Ureter (tissue), 1 donor: ENCODE results near the gene CORO2A. TPM values are rescaled to one million over a fixed set of nuclear protein-coding genes. Genes with fewer than 3 reads are reported as not detected.

Source experiments
- DNase-seq: peaks from one replicate; pipeline ENCODE4 v3.0.0-alpha.2; 2020; ENCODE audit warnings: low spot score
- total RNA-seq: library from RNA; stranded (reverse); gene quantifications from one replicate; pipeline ENCODE4 v1.2.4, GENCODE V29; 2023
- donor health status: DM: yes; HTN: yes; CAD: no.

The CORO2A gene, protein sequence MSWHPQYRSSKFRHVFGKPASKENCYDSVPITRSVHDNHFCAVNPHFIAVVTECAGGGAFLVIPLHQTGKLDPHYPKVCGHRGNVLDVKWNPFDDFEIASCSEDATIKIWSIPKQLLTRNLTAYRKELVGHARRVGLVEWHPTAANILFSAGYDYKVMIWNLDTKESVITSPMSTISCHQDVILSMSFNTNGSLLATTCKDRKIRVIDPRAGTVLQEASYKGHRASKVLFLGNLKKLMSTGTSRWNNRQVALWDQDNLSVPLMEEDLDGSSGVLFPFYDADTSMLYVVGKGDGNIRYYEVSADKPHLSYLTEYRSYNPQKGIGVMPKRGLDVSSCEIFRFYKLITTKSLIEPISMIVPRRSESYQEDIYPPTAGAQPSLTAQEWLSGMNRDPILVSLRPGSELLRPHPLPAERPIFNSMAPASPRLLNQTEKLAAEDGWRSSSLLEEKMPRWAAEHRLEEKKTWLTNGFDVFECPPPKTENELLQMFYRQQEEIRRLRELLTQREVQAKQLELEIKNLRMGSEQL
- 38.8 TPM for total RNA-seq

DNA sequence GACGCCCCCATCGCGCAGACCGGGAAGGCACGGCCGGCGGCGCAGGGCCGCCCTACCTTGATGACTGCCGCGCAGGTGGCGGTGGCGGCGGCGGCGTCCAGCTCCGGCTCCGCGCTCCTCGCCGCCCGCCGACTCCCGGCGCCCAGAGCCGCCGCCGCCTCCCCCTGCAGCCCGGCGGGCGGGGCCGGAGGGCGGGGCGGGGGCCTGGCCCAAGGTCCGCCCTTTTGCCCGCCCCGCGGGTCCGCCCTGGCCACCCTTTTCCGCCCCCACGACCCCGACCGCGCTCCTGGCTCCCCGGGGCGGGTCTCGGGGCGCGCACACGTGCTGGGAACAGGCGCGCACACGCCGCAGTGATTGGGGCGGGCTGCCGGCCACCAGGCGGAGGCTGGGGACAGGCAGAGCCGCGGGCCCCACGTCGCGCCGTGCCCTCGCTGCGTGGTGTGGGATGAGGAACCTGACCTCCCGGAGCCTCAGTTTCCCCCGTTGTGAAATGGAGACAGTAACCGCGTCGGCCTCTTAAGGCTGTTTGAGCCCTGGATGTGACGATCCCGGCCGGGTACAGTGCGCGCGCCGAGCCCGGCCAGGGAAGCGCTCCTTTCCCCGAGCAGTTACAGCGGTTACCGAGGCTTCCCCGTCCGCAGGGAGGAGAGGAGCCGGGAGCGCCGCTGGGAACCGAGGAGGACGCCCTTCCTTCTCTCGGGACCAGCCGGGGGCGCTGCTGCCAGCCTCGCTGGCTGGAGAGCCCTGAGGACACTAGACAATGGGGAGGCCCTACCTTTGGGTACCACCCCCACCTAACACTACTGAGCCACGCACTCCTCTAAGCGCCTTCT lies at the start of gene CORO2A:
Gene CORO2A, minus strand, starts transcription at position 135 of the 833 bp plus-strand sequence. CDS start 34,977 bp downstream, outside the sequence.
- DNase-seq = peak; percentile 76

DNA sequence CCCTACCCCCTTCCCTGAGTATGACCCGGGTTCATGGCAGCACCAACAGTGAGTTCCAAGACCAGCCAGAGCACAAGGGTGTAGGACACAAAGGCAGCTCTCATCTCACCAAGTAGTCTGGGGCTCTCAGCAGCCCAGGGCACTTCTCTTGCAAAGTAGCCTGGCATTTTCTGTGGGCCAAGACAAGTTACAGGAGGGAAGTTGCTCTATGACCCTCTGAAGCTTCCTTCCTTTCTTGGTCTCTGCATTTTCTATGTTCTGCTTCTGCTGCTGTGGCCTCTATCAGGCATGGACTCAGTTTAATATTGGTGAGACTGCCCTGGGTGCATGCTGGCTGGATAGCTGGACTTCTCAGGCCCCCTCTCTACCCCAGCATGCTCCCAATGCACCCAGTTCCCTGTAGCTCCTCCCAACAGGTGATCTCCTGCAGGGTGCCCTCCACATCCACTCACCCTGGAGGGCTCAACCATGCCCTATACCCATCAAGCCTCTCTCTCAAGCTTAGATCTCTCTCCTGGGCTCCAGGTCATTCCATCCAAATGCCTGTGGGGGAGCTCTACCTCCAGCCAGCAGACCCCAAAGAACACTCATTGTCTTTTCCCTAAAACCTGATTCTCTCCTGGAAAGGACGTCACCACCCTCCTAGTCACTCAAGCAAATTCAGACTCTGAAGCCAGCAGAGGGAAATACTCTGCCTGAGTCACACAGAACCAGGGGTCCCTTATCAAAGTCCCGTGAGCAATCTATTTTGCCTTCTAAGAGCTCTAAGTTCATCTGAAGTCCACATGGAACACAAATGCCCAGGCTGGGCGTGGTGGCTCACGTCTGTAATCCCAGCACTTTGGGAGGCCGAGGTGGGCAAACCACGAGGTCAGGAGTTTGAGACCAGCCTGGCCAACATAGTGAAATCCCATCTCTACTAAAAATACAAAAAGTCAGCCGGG lies 49.2 kb upstream of the CORO2A start:
- no peak for DNase-seq

DNA sequence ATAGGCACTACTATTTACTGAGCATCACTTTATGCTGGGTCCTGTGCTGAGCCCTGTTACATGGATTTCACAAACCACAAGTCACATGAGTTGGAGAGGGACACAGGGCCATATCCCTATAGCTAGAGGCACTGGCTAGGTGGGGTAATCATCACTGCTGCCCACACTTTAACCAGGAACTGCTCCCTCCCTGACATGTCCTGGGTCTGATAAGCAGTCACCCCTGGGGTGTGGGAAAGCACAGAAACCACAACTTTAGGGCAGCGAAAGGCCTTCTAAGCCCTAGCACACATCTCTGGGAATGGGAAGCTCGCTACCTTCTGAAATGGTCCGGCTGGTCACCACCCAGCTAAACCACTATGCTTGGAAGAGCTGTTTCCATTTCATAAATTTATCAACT lies 48.0 kb upstream of the CORO2A start:
- no peak for DNase-seq

DNA sequence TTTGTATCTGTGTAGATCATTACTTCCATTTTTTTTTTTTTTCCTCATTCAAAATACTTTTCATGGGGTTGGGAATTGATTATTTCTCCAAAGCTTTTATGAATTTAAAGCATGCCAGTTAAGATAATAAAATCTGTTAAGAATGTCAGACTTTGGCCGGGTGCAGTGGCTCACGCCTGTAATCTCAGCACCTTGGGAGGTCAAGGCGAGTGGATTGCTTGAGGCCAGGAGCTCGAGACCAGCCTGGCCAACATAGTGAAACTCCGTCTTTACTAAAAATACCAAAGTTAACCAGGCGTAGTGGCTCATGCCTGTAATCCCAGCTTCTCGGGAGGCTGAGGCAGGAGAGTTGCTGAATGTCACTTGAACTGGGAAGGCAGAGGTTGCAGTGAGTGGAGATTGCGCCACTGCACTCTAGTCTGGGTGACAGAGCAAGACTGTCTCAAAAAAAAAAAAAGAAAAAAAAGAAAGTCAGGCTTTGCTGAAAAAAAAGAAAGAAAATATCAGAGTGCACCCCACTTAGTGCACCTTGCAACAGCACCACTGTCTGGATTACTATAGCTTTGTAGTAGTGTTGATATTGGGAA lies 44.6 kb upstream of the CORO2A start:
- DNase-seq = no peak

DNA sequence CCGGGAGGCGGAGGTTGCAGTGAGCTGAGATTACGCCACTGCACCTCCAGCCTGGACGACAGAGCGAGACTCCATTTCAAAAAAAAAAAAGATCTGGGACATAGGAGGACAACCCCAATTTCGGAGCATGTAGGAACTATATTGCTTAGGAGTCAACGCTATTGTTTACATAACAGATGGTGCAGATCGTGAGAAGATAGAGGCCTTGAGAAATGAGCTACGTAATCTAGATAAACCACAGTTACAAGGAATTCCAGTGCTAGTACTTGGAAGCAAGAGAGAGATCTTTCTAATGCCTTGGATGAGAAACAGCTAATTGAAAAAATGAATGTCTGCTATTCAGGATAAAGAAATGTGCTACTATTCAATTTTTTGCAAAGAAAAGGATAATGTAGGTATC lies 42.7 kb upstream of the CORO2A start:
- DNase-seq = no peak

DNA sequence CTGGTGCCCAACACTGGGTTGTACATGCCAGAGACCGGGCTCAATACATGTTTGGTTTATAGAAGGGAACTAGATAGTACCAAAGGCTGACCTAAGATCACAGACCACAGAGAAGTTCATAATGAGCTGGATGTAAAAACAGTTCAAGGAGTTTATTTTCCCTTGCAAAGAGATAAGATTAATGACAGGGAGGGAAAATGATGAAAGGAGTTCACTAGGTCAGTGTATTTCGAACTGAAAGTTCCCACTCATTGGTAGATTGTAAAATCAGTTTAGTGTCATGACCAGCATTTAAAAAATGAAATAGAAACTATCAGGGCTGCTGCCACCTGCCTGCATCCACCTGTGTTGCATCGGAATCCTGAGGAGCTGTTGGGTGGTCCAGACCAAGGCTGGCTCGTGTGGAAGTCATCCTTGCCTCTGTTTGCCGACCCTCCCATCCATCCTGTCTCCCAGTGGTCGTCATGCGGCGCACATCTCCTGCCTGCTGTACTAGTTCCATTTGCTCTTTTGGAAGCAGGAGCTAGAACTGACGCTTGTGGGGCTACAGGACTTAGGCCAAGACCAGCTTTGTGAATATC lies 41.9 kb upstream of the CORO2A start:
- DNase-seq = no peak

DNA sequence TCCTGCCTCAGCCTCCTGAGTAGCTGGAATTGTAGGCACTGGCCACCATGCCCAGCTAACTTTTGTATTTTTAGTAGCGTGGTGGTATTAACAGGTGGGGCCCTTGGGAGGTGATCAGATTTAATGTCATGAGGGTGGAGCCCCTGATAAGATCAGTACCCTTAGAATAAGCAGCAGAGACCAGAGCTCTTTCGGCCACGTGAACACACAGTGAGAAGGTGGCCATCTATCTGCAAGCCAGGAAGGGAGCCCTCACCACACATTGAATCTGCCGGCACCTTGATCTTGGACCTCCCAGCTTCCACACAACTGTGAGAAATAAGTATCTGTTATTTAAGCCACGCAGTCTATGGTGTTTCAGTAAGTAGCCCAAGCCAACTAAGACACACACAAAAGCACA lies 40.5 kb upstream of the CORO2A start:
- no peak for DNase-seq

DNA sequence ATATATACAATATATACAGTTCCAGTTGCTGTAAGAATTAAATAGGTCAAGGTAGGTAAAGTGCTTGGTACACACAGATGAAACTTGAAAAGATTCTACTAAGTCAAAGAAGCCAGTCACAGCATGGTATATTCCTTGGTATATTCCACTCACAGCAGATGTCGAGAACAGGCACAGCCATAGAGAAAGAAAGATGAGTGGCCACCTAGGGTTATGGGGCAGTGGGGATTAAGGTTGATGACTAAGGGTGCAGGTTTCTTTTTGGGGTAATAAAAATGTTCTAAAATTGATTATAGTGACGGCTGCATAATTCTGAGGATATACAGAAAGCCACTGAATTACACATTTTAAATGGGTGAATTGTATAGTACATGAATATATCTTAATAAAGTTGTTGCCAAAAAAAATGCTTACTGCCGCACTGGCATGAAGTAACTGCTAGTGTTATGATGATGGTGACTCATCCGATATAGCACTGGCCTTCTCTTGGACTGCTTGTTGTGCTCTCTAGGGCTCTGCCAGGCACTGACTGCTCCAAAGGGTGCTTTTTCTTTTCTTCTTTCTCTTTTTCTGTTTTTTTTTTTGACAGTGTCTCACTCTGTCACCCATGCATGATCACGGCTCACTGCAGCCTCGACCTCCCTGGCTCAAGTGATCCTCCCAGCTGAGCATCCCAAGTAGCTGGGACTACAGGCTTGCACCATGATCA lies 39.5 kb upstream of the CORO2A start:
- DNase-seq = no peak

DNA sequence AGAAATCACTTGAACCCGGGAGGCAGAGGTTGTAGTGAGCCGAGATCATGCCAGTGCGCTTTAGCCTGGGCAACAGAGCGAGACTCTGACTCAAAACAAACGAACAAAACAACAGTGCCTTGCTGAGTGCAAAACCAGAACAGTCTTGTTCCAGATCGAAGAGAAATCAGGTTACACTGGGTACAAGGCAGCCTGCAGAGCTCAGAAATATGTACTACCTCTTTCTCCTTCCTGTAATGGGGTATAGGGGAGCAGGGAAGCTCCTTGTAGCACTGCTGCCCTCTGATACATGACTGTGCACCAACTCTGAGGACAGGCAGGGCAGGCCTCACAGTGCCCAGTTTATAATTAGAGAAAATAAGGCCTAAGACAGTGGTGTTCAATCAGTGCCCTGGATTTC lies 38.4 kb upstream of the CORO2A start:
- no peak for DNase-seq

DNA sequence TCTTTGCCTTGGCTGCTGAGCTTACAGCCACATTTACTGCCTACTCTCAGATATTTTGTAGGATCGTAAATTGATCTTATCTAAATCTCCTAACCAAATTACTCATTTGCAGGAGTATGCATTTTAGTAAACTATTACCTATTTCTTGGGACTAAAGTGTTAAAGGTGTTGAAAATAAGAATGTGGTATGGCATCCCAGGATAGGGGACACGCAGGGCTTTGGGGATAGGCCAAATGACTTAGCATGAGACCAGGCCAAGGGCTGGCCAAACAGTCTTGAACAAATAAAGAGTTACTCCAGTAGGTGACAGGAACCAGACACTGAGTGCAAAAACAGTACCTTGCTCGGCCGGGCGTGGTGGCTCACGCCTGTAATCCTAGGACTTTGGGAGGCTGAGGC lies 37.9 kb upstream of the CORO2A start:
- no peak for DNase-seq

DNA sequence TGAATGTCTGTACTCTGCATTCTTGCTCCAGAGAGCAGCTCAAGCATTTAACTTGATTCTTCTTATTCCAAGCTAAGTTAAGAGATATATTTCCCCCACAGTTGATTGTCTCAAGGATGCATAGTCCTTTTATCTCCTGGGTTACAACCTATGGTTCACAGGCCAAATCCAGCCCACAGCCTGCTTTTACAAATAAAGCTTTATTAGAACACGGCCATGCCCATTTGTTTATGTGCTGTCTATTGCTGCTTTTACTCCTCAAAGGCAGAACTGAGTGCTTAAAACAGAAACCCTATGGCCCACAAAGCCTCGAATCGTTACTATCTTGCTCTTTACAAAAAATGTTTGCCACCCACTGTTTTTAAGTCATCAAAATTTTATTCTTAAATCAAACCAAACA lies 37.2 kb upstream of the CORO2A start:
- no peak for DNase-seq

DNA sequence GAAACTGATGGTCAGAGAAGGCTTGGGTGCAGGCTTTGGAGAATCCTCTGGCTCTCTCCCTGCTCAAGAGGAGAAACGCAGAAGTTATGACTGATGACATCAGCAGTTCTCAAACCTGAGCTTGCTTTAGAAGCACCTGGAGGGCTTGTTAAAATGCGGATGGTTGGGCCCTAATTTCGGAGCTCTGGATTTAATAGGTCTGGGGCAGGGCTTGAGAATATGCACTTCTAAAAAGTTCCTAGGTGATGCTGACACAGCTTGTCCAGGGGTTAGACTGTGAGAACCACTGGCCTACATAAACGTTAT lies 36.6 kb upstream of the CORO2A start:
- DNase-seq = no peak

DNA sequence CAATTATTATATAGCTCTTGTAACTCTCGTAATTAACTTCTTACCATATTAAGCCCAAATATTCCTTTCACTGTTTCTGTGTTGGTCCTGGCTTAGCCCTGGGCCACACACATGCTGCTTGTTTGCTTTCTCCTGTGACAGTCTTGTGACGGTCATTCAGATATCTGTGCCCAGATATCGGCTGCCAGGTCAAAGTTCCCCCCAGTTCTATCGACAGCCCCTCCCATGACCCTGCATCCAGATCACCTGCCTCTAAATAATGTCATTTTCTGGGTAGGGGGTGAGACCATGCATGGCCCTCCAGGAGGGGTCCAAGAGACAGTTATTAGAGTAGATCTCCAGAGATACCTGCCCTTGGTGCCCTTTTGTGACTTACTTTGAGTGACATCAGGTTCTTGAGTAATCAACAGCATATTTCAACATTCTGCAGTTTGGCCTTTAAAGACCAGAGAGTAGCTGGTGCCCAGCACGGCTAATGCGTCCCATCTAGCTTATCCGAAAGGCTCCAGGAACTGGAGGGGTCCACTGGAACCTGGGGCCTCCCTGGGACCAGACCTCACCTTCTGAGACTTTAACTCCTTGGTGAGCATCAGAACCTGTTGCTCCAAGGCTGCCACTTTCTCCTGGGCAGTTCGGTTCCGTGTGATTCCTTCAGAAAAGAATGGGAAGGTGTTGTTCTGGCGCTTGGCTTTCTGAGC lies 36.1 kb upstream of the CORO2A start:
- no peak for DNase-seq

DNA sequence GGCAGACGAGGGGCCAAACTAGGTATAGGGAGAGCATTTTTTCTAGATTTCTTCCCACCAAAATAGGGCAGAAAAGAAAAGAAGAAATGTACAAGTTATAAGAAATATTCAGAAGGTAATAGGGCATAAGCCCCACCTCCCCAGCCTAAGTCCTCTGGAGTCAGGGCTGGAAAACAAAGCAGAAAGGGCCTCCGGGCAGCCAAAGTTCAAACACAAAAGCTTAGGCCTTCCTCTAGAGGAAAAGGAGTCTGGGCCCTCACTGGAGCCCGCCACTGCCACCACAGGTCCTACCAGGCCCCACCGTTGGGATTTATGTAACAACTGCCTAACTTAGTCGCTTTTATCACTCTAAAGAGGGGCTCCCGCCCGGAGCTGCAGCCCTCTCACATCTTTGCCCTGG lies 35.4 kb upstream of the CORO2A start:
- no peak for DNase-seq

DNA sequence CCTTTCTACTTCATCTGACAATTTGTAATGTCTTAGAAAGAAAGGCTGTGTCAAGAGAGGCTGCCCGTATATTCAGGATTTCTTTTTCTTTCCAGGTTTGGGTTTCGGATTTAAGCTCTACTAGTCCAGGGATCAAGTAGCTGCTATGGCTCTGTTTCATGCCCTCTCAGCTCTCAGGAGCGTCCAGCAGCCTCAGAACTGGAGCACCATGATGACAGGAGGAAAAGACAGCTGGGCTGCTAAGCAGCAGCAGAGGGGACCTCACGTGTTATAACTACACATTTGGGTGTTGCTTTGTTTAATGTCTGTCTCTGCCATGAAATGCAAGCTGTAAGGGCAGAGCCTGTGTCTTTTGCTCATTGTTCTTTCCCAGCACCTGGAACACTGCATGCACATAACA lies 34.5 kb upstream of the CORO2A start:
- DNase-seq = no peak

DNA sequence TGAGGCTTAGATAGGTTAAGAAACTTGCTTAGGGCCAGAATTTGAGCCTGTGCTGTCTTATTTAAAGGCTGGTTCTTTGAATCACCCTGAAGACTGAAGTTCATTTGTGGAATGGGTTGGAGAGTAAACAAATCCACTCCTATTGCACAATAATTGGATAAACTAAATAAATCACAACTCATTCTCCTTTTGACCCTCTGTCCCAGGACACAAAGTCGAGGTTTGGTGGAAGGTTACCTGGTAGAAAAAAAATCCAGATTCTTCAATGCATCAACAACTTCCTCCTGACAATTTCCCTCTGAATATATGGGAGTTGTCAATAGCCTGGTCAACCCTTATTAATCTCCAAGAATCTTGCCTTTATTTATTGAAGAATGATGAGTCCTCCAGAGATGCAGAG lies 34.1 kb upstream of the CORO2A start:
- no peak for DNase-seq

DNA sequence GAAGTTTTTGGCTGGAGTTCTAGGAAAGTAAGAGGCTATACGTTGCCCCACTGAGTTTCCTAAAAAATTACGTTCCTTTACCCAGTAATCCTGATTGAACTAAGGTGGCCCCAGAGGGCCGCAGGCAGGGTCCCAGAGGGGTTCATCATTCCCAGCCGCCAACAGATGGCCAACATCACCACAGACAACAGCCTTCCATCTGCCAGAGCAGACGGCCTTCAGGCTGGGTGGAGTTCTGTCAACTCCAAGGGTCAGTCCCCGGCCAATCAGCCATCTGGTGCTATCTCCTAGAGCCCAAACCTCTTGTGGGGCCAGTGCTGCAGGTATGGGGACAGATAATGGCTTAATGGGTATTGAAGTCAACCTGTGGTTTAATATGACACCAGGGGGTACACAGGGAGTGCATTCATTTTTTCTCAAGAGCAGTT lies 32.6 kb upstream of the CORO2A start:
- DNase-seq = no peak

DNA sequence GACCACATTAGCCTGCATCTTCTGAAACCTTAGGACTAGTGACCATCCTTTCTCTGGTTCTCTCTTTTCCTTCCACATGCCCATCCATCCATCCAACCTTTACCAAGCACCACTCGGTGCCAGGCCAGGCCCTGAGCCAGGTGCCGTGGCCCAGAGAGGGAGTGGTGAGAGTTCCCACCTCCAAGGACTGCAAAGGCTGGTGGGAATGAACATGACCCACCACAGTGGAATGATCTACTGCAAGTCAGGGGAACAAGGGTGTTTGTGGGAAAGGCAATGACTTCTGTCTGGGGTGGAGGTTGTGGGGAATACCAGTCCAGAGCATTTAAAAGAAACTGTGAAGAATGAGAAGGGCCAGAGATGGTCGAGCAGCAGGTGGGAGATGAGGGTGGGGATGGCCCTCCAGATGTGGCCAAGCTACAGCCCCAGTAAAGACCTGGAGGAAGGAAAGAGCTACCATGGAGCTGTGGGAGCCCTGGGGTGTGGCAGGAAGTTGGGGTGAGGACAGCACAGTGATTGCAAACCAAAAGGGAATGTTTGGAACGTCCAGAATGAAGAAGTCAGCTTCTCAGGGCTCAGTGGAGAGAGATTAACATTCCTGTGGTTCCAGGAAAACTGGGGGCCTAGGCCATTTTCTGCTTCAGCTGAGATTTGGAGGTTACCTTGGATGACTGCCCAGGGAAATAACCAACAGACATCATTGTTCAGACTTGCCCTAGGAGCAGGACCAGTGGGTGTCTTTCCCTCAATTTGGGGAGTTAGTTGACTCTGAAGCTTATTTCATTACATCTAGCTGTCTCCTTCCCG lies 30.7 kb upstream of the CORO2A start:
- peak; percentile 67 for DNase-seq

DNA sequence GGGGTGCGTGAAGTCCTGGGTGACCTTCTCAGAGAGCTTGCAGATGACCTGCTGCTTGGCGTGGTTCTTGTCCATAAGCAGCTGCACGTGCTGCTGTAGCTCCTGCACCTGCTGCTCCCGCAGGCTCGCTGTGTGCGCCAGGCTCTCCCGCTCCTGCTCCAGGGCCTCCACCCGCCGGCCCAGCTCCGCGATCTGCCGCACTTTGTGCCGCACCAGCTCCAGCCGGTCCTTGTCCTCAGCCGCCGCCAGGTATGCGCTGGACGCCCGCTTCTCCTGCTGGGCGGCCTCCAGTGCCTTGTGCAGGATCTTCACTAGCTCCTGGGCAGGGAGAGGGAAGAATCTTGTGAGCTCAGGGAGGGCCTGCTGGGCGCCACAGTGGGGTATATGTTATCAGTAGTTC lies 28.5 kb upstream of the CORO2A start:
- no peak for DNase-seq
